ENCODE measurements around the gene EPHB6. TPM values are rescaled to one million over a fixed set of nuclear protein-coding genes. Genes with fewer than 3 reads are reported as not detected.

The EPHB6 gene
- total RNA-seq, 6 donors from 2014 or later: 5.7 to 34.6 (median 10.0) TPM

DNA sequence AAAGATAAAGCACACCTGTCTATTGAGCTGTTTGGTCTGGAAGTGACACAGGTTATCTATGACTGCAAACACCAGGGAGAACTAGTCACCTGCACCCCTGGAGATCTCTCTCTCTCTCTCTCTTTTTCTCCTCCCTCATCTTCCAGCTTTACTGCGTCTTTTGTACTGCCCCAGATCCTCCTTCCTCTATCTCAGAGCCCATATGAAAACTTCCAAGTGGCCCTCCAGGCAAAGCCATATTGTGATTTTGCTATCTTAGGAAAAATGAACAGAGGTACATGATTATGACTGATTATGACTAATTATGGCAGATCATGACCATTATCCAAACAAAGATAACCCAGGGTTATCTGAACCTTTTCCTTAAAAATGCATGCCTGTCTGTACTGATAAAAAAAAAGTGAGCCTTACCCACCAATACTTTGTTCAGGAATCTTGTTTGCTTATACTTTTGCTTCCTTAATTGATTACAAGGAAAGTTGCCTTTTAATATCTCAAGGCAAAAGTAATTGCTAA, 12.6 kb upstream of the EPHB6 start:
- Histone ChIP-seq H3K4me1 (no peaks in the 10 kb centered on the region), H3K27me3 (no peaks in the 10 kb centered on the region), H3K4me3 (no peak overlapping the region), H3K9me3 (no peaks in the 10 kb centered on the region), H3K27ac (no peak overlapping the region), H3K36me3 (no peaks in the 10 kb centered on the region)
- ATAC-seq (ENCODE audit: low FRiP score in 2 of 2): no peak
- 56 to 61% methylated on average over 1 of the region's 1 CpG for WGBS, 2 donors
- DNase-seq: no peak
- no peak for TF ChIP-seq POLR2A (IDR thresholded peaks at IDR 0.05)
- TF ChIP-seq POLR2AphosphoS5 (IDR thresholded peaks at IDR 0.05): no peak
- no peak for TF ChIP-seq EP300 (IDR thresholded peaks at IDR 0.05)
- no peak for TF ChIP-seq CTCF (IDR thresholded peaks at IDR 0.05)

GRCh38 chr7:142847353-142847752, 7.5 kb upstream of the EPHB6 start:
- DNase-seq (no peak), ATAC-seq (ENCODE audit: low FRiP score in 2 of 2) (no peak)
- Histone ChIP-seq H3K27ac (no peak overlapping the region), H3K27me3 (no peaks in the 10 kb centered on the region), H3K4me3 (no peak overlapping the region), H3K36me3 (no peaks in the 10 kb centered on the region), H3K9me3 (no peaks in the 10 kb centered on the region), H3K4me1 (no peaks in the 10 kb centered on the region)
- 81 to 90% methylated on average over 2 of the region's 2 CpGs for WGBS, 2 donors
- TF ChIP-seq CTCF (IDR thresholded peaks at IDR 0.05) (no peak), POLR2AphosphoS5 (IDR thresholded peaks at IDR 0.05) (no peak), EP300 (IDR thresholded peaks at IDR 0.05) (no peak), POLR2A (IDR thresholded peaks at IDR 0.05) (no peak)

DNA sequence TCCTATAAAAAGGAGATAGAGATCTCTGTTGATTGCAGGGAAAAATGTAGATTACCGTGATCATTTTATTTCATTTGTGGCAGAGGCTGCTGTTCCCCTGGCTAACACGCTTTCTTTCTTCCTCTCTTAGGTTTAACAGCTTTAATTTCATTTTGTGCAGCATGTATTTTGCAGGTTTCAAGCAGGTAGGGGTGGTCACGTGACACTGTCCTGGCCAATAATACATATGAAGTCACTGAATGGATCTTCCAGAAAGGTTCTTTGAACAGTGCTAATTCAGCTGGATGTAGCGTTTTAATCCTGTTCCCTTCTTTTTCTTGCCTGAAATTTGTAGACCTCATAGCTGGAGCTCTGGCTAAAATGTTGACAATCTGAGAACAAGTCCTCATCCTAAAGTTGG, 3.6 kb upstream of the EPHB6 start:
- Histone ChIP-seq H3K27ac (no peak overlapping the region), H3K9me3 (no peaks in the 10 kb centered on the region), H3K36me3 (no peaks in the 10 kb centered on the region), H3K4me3 (no peak overlapping the region), H3K4me1 (peaks cover 4 to 29% (median 17%) of the 10 kb centered on the region in 4 donors), H3K27me3 (no peaks in the 10 kb centered on the region)
- ATAC-seq (ENCODE audit: low FRiP score in 2 of 2) (no peak), DNase-seq (no peak)
- WGBS, 2 donors: 84 to 85% methylated on average over 4 of the region's 4 CpGs
- no peak for TF ChIP-seq POLR2A (IDR thresholded peaks at IDR 0.05)
- no peak for TF ChIP-seq CTCF (IDR thresholded peaks at IDR 0.05)
- no peak for TF ChIP-seq POLR2AphosphoS5 (IDR thresholded peaks at IDR 0.05)
- TF ChIP-seq EP300 (IDR thresholded peaks at IDR 0.05): no peak

DNA sequence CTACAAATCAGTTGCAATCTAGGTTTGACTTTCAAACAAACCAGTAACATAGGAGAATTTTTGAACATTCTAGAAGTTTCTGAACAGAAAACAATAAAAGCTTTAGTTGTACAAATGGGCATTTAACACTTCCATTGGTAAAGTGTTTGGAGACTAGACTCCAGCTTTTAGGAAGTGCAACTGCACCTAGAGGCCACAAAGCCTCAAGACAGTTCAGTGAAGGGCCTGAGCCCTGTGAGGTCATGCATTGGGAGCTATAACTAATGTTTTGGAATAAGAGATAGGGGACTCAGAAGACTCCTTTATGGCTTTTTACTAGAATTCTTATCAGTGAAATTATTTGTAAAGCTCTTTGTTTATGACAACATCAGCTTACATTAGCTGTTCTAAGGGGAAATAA, 3.0 kb upstream of the EPHB6 start:
- DNase-seq (no peak), ATAC-seq (ENCODE audit: low FRiP score in 2 of 2) (no peak)
- H3K27me3 ChIP-seq: no peaks in the 10 kb centered on the region
- H3K9me3 ChIP-seq: no peaks in the 10 kb centered on the region
- no peaks in the 10 kb centered on the region for H3K36me3 ChIP-seq
- H3K4me1 ChIP-seq: peaks cover 4 to 34% (median 18%) of the 10 kb centered on the region in 4 donors
- H3K27ac ChIP-seq: no peak overlapping the region
- H3K4me3 ChIP-seq: no peak overlapping the region
- TF ChIP-seq CTCF (IDR thresholded peaks at IDR 0.05): no peak
- no peak for TF ChIP-seq EP300 (IDR thresholded peaks at IDR 0.05)
- TF ChIP-seq POLR2AphosphoS5 (IDR thresholded peaks at IDR 0.05): no peak
- TF ChIP-seq POLR2A (IDR thresholded peaks at IDR 0.05): no peak

DNA sequence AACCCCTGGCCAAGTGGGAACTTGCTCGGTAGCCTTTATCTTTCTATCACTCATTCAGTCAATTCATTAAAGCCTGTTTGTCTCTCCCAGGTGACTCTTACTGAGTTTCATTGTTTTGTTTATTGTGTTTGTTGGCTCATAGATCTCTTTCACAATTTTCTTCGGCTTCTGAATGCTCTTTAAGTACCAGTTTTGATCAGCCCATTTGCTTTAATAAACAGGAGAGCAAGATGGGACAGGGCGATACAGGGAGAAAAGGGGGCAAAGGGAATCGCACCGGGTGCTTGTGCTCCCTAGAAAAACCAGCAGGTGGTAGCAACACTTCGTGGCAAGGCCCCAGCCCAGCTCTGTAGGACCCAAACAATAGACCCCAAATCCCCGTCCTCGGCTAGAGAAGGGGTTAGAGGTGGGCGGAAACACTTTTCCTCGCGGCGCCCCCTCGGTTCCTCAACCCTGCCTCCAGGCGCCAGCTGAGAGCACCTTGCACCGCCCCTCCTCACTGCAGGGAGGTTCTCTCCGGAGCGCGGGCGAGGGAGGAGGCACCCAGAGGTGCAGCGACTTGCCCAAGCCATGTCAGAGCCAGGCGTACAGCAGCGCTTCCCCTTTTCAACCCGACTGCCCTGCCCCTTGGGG, 1.0 kb upstream of the EPHB6 start:
- H3K4me3 ChIP-seq: peak overlapping the region; percentile 33 to 86 (median 76)
- H3K27ac ChIP-seq: peak overlapping the region; percentile 46 to 79 (median 66)
- H3K27me3 ChIP-seq: no peaks in the 10 kb centered on the region
- ATAC-seq (ENCODE audit: low FRiP score in 2 of 2) (peak; percentile 87 to 91), DNase-seq (peak; percentile 70 to 89)
- TF ChIP-seq POLR2A (IDR thresholded peaks at IDR 0.05): no peak
- TF ChIP-seq EP300 (IDR thresholded peaks at IDR 0.05): no peak
- TF ChIP-seq CTCF (IDR thresholded peaks at IDR 0.05): peak; percentile 68 to 77 (median 73)
- no peak for TF ChIP-seq POLR2AphosphoS5 (IDR thresholded peaks at IDR 0.05)
- 0 to 2% methylated on average over 8 to 12 of the region's 23 CpGs for WGBS, 2 donors
- H3K4me1 ChIP-seq: peaks cover 4 to 34% (median 18%) of the 10 kb centered on the region in 4 donors
- H3K36me3 ChIP-seq: no peaks in the 10 kb centered on the region
- H3K9me3 ChIP-seq: no peaks in the 10 kb centered on the region

Data from upper lobe of left lung (tissue), 6 donors.